DND-41 (cell line): ENCODE results near the gene ANKRD55.

Source experiments
- ATAC-seq: fragments of 200-7000 bp; cut with Tn5 transposase; 3 replicates; pipeline ENCODE4 v1.9.1; 2021; ENCODE audit warnings: low read depth; ENCODE audit not compliant: insufficient read depth
- DNase-seq: peaks from one replicate; pipeline ENCODE4 v3.0.0-alpha.2; 2020
- H2AFZ ChIP-seq: 2 replicates; pipeline ENCODE4 v1.6.0; 2012; ENCODE audit warnings: low read depth, low read length
- H3K27ac ChIP-seq: 2 replicates; pipeline ENCODE4 v1.5.1; 2012; ENCODE audit warnings: low read length, inconsistent platforms
- H3K27me3 ChIP-seq: fragments of 200-600 bp; sonication (generic); 2 replicates; pipeline ENCODE4 v1.6.0; 2012; ENCODE audit warnings: low read length, mild to moderate bottlenecking, inconsistent platforms; ENCODE audit not compliant: insufficient read depth, poor library complexity
- H3K36me3 ChIP-seq: 2 replicates; pipeline ENCODE4 v1.5.1; 2012; ENCODE audit warnings: low read length, inconsistent platforms; ENCODE audit not compliant: insufficient read depth
- H3K4me1 ChIP-seq: 2 replicates; pipeline ENCODE4 v1.5.1; 2012; ENCODE audit warnings: mild to moderate bottlenecking, low read length; ENCODE audit not compliant: insufficient read depth
- H3K4me2 ChIP-seq: 2 replicates; pipeline ENCODE4 v1.6.0; 2012; ENCODE audit warnings: mild to moderate bottlenecking, moderate library complexity, low read length, inconsistent platforms; ENCODE audit not compliant: insufficient read depth
- H3K4me3 ChIP-seq, 2 experiments: fragments of 200-600 bp in 1 of 2; shearing (Covaris generic) in 1 of 2; 2 replicates each; pipeline ENCODE4 v1.5.1; 2012 to 2016; ENCODE audit warnings: inconsistent platforms in 2 of 2, low read length in 2 of 2, mild to moderate bottlenecking in 2 of 2, low read depth in 1 of 2, moderate library complexity in 1 of 2
- H3K79me2 ChIP-seq: 2 replicates; pipeline ENCODE4 v1.6.0; 2012; ENCODE audit warnings: low read length, inconsistent platforms; ENCODE audit not compliant: insufficient read depth
- H3K9ac ChIP-seq: 2 replicates; pipeline ENCODE4 v1.6.0; 2012; ENCODE audit warnings: low read depth, mild to moderate bottlenecking, inconsistent platforms, low read length, moderate library complexity
- H3K9me3 ChIP-seq: 2 replicates; pipeline ENCODE4 v1.5.1; 2012; ENCODE audit warnings: low read length, moderate library complexity, mild to moderate bottlenecking, inconsistent platforms; ENCODE audit not compliant: insufficient read depth, severe bottlenecking
- H4K20me1 ChIP-seq: 2 replicates; pipeline ENCODE4 v1.6.0; 2012; ENCODE audit warnings: low read length; ENCODE audit not compliant: insufficient read depth
- CTCF ChIP-seq: IDR thresholded peaks from 2 replicates; pipeline ENCODE4 v1.5.1; 2012; ENCODE audit warnings: borderline replicate concordance, low read length, moderate library complexity, mild to moderate bottlenecking; ENCODE audit not compliant: poor library complexity, severe bottlenecking; ENCODE audit errors: extremely low read depth
- EZH2 ChIP-seq: IDR thresholded peaks from 3 replicates; pipeline ENCODE4 v1.6.1; 2012; ENCODE audit warnings: borderline replicate concordance, low read depth, mild to moderate bottlenecking, moderate library complexity, low read length, inconsistent platforms; ENCODE audit not compliant: severe bottlenecking

Gene ANKRD55

GRCh38 chr5:56100439-56101176, 132.5 kb downstream of the ANKRD55 start:
- H3K27me3 ChIP-seq, result peaks cover 14% of the 10 kb centered on the region
- H3K9ac ChIP-seq, result no peak overlapping the region
- ATAC-seq (no peak), DNase-seq (no peak)
- no peak for TF ChIP-seq EZH2
- no peak for TF ChIP-seq CTCF
- H3K27ac ChIP-seq, result no peak overlapping the region
- no peaks in the 10 kb centered on the region for H4K20me1 ChIP-seq
- H3K9me3 ChIP-seq, result no peaks in the 10 kb centered on the region
- H2AFZ ChIP-seq, result no peak overlapping the region
- no peak overlapping the region for H3K4me3 ChIP-seq
- no peaks in the 10 kb centered on the region for H3K36me3 ChIP-seq
- no peaks in the 10 kb centered on the region for H3K79me2 ChIP-seq
- H3K4me2 ChIP-seq, result no peak overlapping the region
- no peaks in the 10 kb centered on the region for H3K4me1 ChIP-seq

GRCh38 chr5:56099346-56099745, 133.8 kb downstream of the ANKRD55 start:
- no peaks in the 10 kb centered on the region for H3K9me3 ChIP-seq
- no peaks in the 10 kb centered on the region for H3K79me2 ChIP-seq
- no peak overlapping the region for H2AFZ ChIP-seq
- no peaks in the 10 kb centered on the region for H4K20me1 ChIP-seq
- no peaks in the 10 kb centered on the region for H3K4me1 ChIP-seq
- no peak overlapping the region for H3K4me2 ChIP-seq
- no peak overlapping the region for H3K4me3 ChIP-seq
- ATAC-seq, result no peak
- H3K27me3 ChIP-seq, result peaks cover 9% of the 10 kb centered on the region
- no peak for DNase-seq
- no peak overlapping the region for H3K27ac ChIP-seq
- H3K36me3 ChIP-seq, result no peaks in the 10 kb centered on the region
- H3K9ac ChIP-seq, result no peak overlapping the region
- TF ChIP-seq CTCF (no peak), EZH2 (no peak)

- no peaks in the 10 kb centered on the region for H3K4me1 ChIP-seq
- no peak overlapping the region for H3K27ac ChIP-seq
- H3K36me3 ChIP-seq, result no peaks in the 10 kb centered on the region
- H2AFZ ChIP-seq, result no peak overlapping the region
- H3K9me3 ChIP-seq, result no peaks in the 10 kb centered on the region
- H3K9ac ChIP-seq, result no peak overlapping the region
- ATAC-seq (no peak), DNase-seq (no peak)
- TF ChIP-seq EZH2, result no peak
- TF ChIP-seq CTCF, result no peak
- H3K4me3 ChIP-seq, result no peak overlapping the region
- no peaks in the 10 kb centered on the region for H4K20me1 ChIP-seq
- no peak overlapping the region for H3K4me2 ChIP-seq
- H3K27me3 ChIP-seq, result no peaks in the 10 kb centered on the region
- no peaks in the 10 kb centered on the region for H3K79me2 ChIP-seq
Observed at GRCh38 chr5:56097055-56097454, 136.1 kb downstream of the ANKRD55 start.
